Neural crest cell (in vitro differentiated cells): ENCODE data around the gene ZBTB14. TPM values are rescaled to one million over a fixed set of nuclear protein-coding genes. Genes with fewer than 3 reads are reported as not detected.

Experiments used
- DNase-seq: peaks from one replicate; pipeline ENCODE4 v3.0.0; 2021; ENCODE audit warnings: low read depth, mixed read lengths, low spot score
- H3K27ac Mint-ChIP-seq: one replicate; pipeline ENCODE4 v1.8.0; 2021; ENCODE audit warnings: mild to moderate bottlenecking, mixed read lengths; ENCODE audit not compliant: unreplicated experiment
- H3K27me3 Mint-ChIP-seq: 2 replicates; pipeline ENCODE4 v1.8.0; 2021; ENCODE audit warnings: low read depth, mild to moderate bottlenecking, mixed read lengths
- H3K36me3 Mint-ChIP-seq: 2 replicates; pipeline ENCODE4 v1.8.0; 2021; ENCODE audit warnings: low read depth, mild to moderate bottlenecking, mixed read lengths
- H3K4me1 Mint-ChIP-seq: 2 replicates; pipeline ENCODE4 v1.8.0; 2021; ENCODE audit warnings: mixed read lengths
- H3K4me3 Mint-ChIP-seq: one replicate; pipeline ENCODE4 v1.8.0; 2021; ENCODE audit warnings: mild to moderate bottlenecking, mixed read lengths
- H3K9me3 Mint-ChIP-seq: 2 replicates; pipeline ENCODE4 v1.8.0; 2021; ENCODE audit warnings: mixed read lengths
- CTCF ChIP-seq: fragments of 200-600 bp; sonication (generic); conservative IDR thresholded peaks from 2 replicates; pipeline ENCODE4 v1.5.0; 2021; ENCODE audit warnings: antibody characterized with exemption, mild to moderate bottlenecking
- total RNA-seq: library from RNA; stranded (reverse); gene quantifications from 2 replicates; pipeline ENCODE4 v1.2.1, GENCODE V29; 2021

ZBTB14 gene
- total RNA-seq, 1 donor from 2014 or later: 21.9 TPM

- no peak for DNase-seq
- Mint-ChIP-seq H3K9me3 (no peaks in the 10 kb centered on the region), H3K36me3 (peaks cover 12% of the 10 kb centered on the region), H3K27ac (no peak overlapping the region), H3K4me1 (no peaks in the 10 kb centered on the region), H3K4me3 (no peak overlapping the region), H3K27me3 (no peaks in the 10 kb centered on the region)
- TF ChIP-seq CTCF: no peak
Measured at GRCh38 chr18:5288517-5288935, 7.0 kb downstream of the ZBTB14 start.

GRCh38 chr18:5287854-5288253, 7.7 kb downstream of the ZBTB14 start:
- Mint-ChIP-seq H3K27me3 (no peaks in the 10 kb centered on the region), H3K4me3 (no peak overlapping the region), H3K27ac (no peak overlapping the region), H3K36me3 (peaks cover 12% of the 10 kb centered on the region), H3K4me1 (no peaks in the 10 kb centered on the region), H3K9me3 (no peaks in the 10 kb centered on the region)
- DNase-seq: no peak
- TF ChIP-seq CTCF: no peak

DNA sequence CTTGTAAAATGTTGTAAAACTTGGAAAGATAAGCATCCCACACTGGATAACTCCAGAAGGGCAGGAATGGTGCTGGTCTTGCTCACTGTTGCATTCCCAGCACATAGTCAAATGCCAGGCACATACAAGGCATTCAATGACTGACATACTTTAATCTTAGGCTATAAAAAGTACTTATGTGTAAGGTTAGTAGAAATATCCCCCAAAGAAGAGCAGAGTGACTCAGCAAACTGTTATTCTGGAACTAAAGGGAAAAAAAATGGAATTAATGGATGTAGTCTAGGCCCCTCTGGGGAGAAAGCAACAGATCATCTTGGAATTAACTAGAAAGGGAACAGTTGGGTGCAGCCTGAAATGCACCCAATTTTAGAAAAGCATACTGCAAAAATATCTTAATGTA, 9.0 kb downstream of the ZBTB14 start:
- Mint-ChIP-seq H3K4me3 (no peak overlapping the region), H3K27me3 (no peaks in the 10 kb centered on the region), H3K4me1 (no peaks in the 10 kb centered on the region), H3K9me3 (no peaks in the 10 kb centered on the region), H3K27ac (no peak overlapping the region), H3K36me3 (peaks cover 8% of the 10 kb centered on the region)
- DNase-seq: no peak
- no peak for TF ChIP-seq CTCF

DNA sequence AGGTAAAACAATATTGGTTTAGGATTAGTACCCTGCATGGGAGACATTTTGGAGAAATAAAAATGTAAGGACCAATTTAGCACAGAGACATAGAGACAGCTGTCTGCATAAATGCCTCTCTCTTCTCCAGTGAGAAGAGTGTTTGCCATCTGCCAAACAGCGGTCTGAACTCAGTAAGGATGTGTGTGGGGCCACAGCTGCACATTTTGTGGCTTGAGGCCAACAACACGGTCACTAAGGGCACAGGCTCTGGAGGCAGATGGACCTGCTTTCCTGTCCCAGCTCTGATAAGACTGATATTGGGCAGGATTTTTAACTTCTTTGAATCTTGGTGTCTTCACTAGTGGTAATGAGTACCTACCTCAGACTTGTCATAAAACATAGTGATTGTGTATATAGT, 10.2 kb downstream of the ZBTB14 start:
- Mint-ChIP-seq H3K36me3 (no peaks in the 10 kb centered on the region), H3K27me3 (no peaks in the 10 kb centered on the region), H3K9me3 (peaks cover 5% of the 10 kb centered on the region), H3K27ac (no peak overlapping the region), H3K4me3 (no peak overlapping the region), H3K4me1 (no peaks in the 10 kb centered on the region)
- no peak for TF ChIP-seq CTCF
- DNase-seq: no peak

- no peak for TF ChIP-seq CTCF
- Mint-ChIP-seq H3K36me3 (no peaks in the 10 kb centered on the region), H3K4me1 (no peaks in the 10 kb centered on the region), H3K9me3 (peaks cover 9% of the 10 kb centered on the region), H3K4me3 (no peak overlapping the region), H3K27ac (no peak overlapping the region), H3K27me3 (no peaks in the 10 kb centered on the region)
- no peak for DNase-seq
Measured at GRCh38 chr18:5284808-5285207, 10.7 kb downstream of the ZBTB14 start.

- DNase-seq: no peak
- no peaks in the 10 kb centered on the region for H3K36me3 Mint-ChIP-seq
- no peaks in the 10 kb centered on the region for H3K4me1 Mint-ChIP-seq
- H3K27me3 Mint-ChIP-seq: no peaks in the 10 kb centered on the region
- TF ChIP-seq CTCF: no peak
- peak overlapping the region; percentile 64 for H3K27ac Mint-ChIP-seq
- peaks cover 11% of the 10 kb centered on the region for H3K9me3 Mint-ChIP-seq
- H3K4me3 Mint-ChIP-seq: no peak overlapping the region
Measured at GRCh38 chr18:5282770-5283169, 12.8 kb downstream of the ZBTB14 start.
